Osteoblast (primary cell): ENCODE results near the gene ARHGAP29. TPM values are rescaled to one million over a fixed set of nuclear protein-coding genes. Genes with fewer than 3 reads are reported as not detected.

Experiments
- DNase-seq: peaks from one replicate; pipeline ENCODE4 v3.0.0; 2011; ENCODE audit warnings: low spot score, mixed read lengths; ENCODE audit not compliant: insufficient read length; ENCODE audit errors: missing footprints
- H2AFZ ChIP-seq: 2 replicates; pipeline ENCODE4 v1.6.0; 2011; ENCODE audit warnings: mild to moderate bottlenecking, low read length
- H3K27ac ChIP-seq: 2 replicates; pipeline ENCODE4 v1.5.1; 2011; ENCODE audit warnings: mild to moderate bottlenecking, low read depth, low read length, moderate library complexity
- H3K27me3 ChIP-seq: 2 replicates; pipeline ENCODE4 v1.6.0; 2012; ENCODE audit warnings: mild to moderate bottlenecking, control low read depth, inconsistent platforms, low read length, moderate library complexity; ENCODE audit not compliant: insufficient read depth
- H3K36me3 ChIP-seq: 2 replicates; pipeline ENCODE4 v1.5.1; 2011; ENCODE audit warnings: mild to moderate bottlenecking, low read length, control low read depth, moderate library complexity; ENCODE audit not compliant: insufficient read depth
- H3K4me1 ChIP-seq: 2 replicates; pipeline ENCODE4 v1.5.1; 2011; ENCODE audit warnings: mild to moderate bottlenecking, low read length, control low read depth, moderate library complexity; ENCODE audit not compliant: insufficient read depth
- H3K4me2 ChIP-seq: 2 replicates; pipeline ENCODE4 v1.6.0; 2011; ENCODE audit warnings: mild to moderate bottlenecking, low read length; ENCODE audit not compliant: insufficient read depth
- H3K4me3 ChIP-seq: fragments of 200-600 bp; sonication (generic); 3 replicates; pipeline ENCODE4 v1.5.1; 2012; ENCODE audit warnings: mild to moderate bottlenecking, low read length, inconsistent platforms; ENCODE audit not compliant: insufficient read depth
- H3K79me2 ChIP-seq: 2 replicates; pipeline ENCODE4 v1.6.0; 2012; ENCODE audit warnings: mild to moderate bottlenecking, low read length, control low read depth, inconsistent platforms; ENCODE audit not compliant: insufficient read depth
- H3K9me3 ChIP-seq: 2 replicates; pipeline ENCODE4 v1.5.1; 2011; ENCODE audit warnings: low read depth, low read length, control low read depth
- H4K20me1 ChIP-seq: 2 replicates; pipeline ENCODE4 v1.6.0; 2012; ENCODE audit warnings: mild to moderate bottlenecking, low read length, control low read depth; ENCODE audit not compliant: insufficient read depth
- total RNA-seq: library from RNA; depleted of rRNA; stranded (reverse); fragments of >200 nt; gene quantifications from 2 replicates; pipeline ENCODE4 v1.2.3, GENCODE V29; 2012
- TF ChIP-seq, protein P1 (sequence below): IDR thresholded peaks from 2 replicates; pipeline ENCODE4 v1.5.1; 2011; ENCODE audit warnings: mild to moderate bottlenecking, low read depth, low read length, moderate library complexity; ENCODE audit errors: extremely low read depth

ARHGAP29 gene
- total RNA-seq, 1 donor: 17.0 TPM

DNA sequence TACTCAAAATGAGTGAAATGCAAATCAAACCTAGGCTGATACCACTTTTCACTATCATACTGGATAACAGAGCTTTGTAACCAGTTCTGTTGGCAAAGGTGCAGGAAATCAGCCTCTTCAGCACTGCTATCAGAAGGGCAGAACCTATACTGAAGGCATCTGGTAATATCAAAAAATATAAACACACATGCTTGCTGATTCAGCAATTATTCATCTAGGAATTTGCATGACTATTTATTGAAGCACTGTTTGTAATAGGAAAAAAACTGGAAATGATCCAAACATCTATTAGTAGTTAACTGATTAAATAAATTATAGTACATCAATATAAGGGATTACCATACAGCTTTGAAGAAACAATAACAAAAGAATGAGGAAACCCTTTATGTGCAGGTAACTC is 21.4 kb downstream of the ARHGAP29 start:
- TF ChIP-seq, protein P1, sequence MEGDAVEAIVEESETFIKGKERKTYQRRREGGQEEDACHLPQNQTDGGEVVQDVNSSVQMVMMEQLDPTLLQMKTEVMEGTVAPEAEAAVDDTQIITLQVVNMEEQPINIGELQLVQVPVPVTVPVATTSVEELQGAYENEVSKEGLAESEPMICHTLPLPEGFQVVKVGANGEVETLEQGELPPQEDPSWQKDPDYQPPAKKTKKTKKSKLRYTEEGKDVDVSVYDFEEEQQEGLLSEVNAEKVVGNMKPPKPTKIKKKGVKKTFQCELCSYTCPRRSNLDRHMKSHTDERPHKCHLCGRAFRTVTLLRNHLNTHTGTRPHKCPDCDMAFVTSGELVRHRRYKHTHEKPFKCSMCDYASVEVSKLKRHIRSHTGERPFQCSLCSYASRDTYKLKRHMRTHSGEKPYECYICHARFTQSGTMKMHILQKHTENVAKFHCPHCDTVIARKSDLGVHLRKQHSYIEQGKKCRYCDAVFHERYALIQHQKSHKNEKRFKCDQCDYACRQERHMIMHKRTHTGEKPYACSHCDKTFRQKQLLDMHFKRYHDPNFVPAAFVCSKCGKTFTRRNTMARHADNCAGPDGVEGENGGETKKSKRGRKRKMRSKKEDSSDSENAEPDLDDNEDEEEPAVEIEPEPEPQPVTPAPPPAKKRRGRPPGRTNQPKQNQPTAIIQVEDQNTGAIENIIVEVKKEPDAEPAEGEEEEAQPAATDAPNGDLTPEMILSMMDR: no peak
- H3K4me1 ChIP-seq: peaks cover 14% of the 10 kb centered on the region
- H4K20me1 ChIP-seq: peaks cover 12% of the 10 kb centered on the region
- no peaks in the 10 kb centered on the region for H3K9me3 ChIP-seq
- H3K4me3 ChIP-seq: no peak overlapping the region
- no peak overlapping the region for H2AFZ ChIP-seq
- DNase-seq: no peak
- H3K79me2 ChIP-seq: peaks cover 85% of the 10 kb centered on the region
- no peaks in the 10 kb centered on the region for H3K27me3 ChIP-seq
- H3K4me2 ChIP-seq: no peak overlapping the region
- peaks cover 22% of the 10 kb centered on the region for H3K36me3 ChIP-seq
- H3K27ac ChIP-seq: peak overlapping the region; percentile 13

DNA sequence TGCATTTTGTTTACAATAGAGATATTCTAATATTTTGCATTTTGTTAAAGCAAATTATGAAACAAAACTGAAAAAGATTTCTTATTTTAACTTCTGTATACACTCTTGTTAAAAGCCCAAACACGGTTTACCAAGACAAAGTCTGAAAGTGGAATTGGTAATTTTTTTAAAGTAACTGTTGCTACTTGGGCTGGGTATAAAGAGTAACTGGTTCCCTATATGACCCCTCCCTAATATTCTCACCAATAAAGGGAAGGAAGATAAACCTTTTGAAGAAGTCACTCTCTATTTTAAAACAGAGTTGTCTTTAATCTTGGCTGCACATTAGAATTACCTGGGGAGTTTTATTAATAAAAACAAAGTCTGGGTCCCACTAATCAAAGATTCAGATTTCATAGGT is 27.4 kb downstream of the ARHGAP29 start:
- no peaks in the 10 kb centered on the region for H3K27me3 ChIP-seq
- TF ChIP-seq, protein P1: no peak
- peaks cover 46% of the 10 kb centered on the region for H3K36me3 ChIP-seq
- H3K9me3 ChIP-seq: no peaks in the 10 kb centered on the region
- DNase-seq: no peak
- no peak overlapping the region for H2AFZ ChIP-seq
- H3K4me1 ChIP-seq: peaks cover 13% of the 10 kb centered on the region
- H3K27ac ChIP-seq: peak overlapping the region; percentile 43
- no peaks in the 10 kb centered on the region for H4K20me1 ChIP-seq
- no peak overlapping the region for H3K4me3 ChIP-seq
- H3K79me2 ChIP-seq: peaks cover 51% of the 10 kb centered on the region
- H3K4me2 ChIP-seq: no peak overlapping the region

DNA sequence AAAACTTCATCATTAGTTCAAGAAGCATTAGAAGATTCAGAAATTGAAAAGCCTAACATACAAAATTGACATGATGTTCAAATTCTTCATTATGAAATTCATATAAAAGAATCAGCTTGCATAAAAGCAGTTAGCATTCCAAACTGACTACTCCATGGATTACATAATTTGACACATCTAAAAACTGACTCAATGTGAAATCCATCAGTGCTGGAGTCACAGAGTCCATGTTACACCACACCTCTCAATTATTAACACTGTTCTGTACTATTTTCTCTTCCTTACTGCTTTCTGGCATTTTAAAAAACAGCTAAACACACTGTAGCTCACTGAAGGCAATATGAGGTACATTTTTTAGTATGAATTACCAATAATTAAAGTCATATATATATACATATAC is 28.0 kb downstream of the ARHGAP29 start:
- TF ChIP-seq, protein P1: no peak
- Histone ChIP-seq H3K36me3 (peaks cover 52% of the 10 kb centered on the region), H3K4me3 (no peak overlapping the region), H3K4me2 (peak overlapping the region; percentile 2), H3K27ac (peak overlapping the region; percentile 73), H4K20me1 (no peaks in the 10 kb centered on the region), H3K9me3 (no peaks in the 10 kb centered on the region), H3K27me3 (no peaks in the 10 kb centered on the region), H3K79me2 (peaks cover 46% of the 10 kb centered on the region), H2AFZ (no peak overlapping the region), H3K4me1 (peaks cover 13% of the 10 kb centered on the region)
- DNase-seq: peak; percentile 73

DNA sequence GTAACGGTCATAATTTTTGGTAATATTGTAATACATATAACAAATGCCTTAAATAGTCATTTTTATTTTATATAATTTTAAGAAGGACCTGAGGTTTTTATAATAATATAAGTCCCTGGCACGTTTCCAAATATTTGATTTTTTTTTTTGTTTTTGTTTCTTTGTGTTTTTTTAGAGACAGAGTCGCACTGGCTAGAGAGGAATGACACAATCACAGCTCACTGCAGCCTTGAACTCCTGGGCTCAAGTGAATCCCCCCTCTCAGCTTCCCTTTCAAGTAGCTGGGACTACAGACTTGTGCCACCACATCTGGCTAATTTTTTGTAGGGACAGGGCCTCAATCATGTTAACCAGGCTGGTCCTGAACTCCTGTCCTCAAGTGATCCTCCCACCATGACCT is 29.7 kb downstream of the ARHGAP29 start:
- H3K27ac ChIP-seq: peak overlapping the region; percentile 17
- no peaks in the 10 kb centered on the region for H3K27me3 ChIP-seq
- peaks cover 31% of the 10 kb centered on the region for H3K79me2 ChIP-seq
- TF ChIP-seq, protein P1: no peak
- no peak overlapping the region for H3K4me2 ChIP-seq
- peaks cover 13% of the 10 kb centered on the region for H3K4me1 ChIP-seq
- no peak overlapping the region for H2AFZ ChIP-seq
- H3K9me3 ChIP-seq: no peaks in the 10 kb centered on the region
- peak; percentile 36 for DNase-seq
- peaks cover 62% of the 10 kb centered on the region for H3K36me3 ChIP-seq
- H3K4me3 ChIP-seq: no peak overlapping the region
- no peaks in the 10 kb centered on the region for H4K20me1 ChIP-seq
